ENCODE measurements around the gene TTC27. TPM values are rescaled to one million over a fixed set of nuclear protein-coding genes. Genes with fewer than 3 reads are reported as not detected.
"Not testable (repeated sequence)": the region's sequence is repeated elsewhere in the genome, so short reads cannot be mapped to it uniquely, and the experiment has no call there.

The TTC27 gene
- polyA plus RNA-seq (ENCODE audit: insufficient read length in 10 of 10) = 10 to 100 TPM; 12.7 to 20.4 (median 16.7) TPM
- long read RNA-seq, donor 1, partial matches to known transcripts = 0 of 4 reads
- long read RNA-seq, donor 1, other reads (novel, unspliced or antisense) = 0 of 4 reads
- long read RNA-seq, donor 2, partial matches to known transcripts = 0 of 1 reads
- long read RNA-seq, donor 2, other reads (novel, unspliced or antisense) = 0 of 1 reads
- long read RNA-seq, donor 3 = 0 reads
- long read RNA-seq, donor 4 = 0 reads
- long read RNA-seq, donor 5, partial matches to known transcripts = 0 of 2 reads
- long read RNA-seq, donor 5, other reads (novel, unspliced or antisense) = 0 of 2 reads
- long read RNA-seq, donor 6 = 0 reads
- long read RNA-seq, donor 7 = 0 reads
- long read RNA-seq, donor 8 = 0 reads
- long read RNA-seq, donor 9, partial matches to known transcripts = 0 of 1 reads
- long read RNA-seq, donor 9, other reads (novel, unspliced or antisense) = 0 of 1 reads

- peak; percentile 95 to 97 (median 95) for DNase-seq
Measured at GRCh38 chr2:32627814-32628579, at the start of gene TTC27. TSS of gene TTC27 (plus strand) at chr2:32628050. CDS start at chr2:32628293, 243 bp downstream.

GRCh38 chr2:32591669-32592463 is 36.0 kb upstream of the TTC27 start:
- DNase-seq = no peak

- no peak for DNase-seq
Measured at GRCh38 chr2:32594573-32594972, 33.3 kb upstream of the TTC27 start.

GRCh38 chr2:32611366-32611765 is 16.5 kb upstream of the TTC27 start:
- no peak for DNase-seq

- DNase-seq = no peak
Measured at GRCh38 chr2:32611771-32612170, 16.1 kb upstream of the TTC27 start.

GRCh38 chr2:32614084-32614483 is 13.8 kb upstream of the TTC27 start:
- no peak for DNase-seq

GRCh38 chr2:32617599-32618189 is 10.2 kb upstream of the TTC27 start:
- DNase-seq = no peak

GRCh38 chr2:32622570-32623310 is 5.1 kb upstream of the TTC27 start:
- peak in 1 of 3 donors; percentile 16 for DNase-seq

GRCh38 chr2:32623311-32623706 is 4.5 kb upstream of the TTC27 start:
- DNase-seq = no peak

GRCh38 chr2:32624812-32625211 is 3.0 kb upstream of the TTC27 start:
- DNase-seq = no peak

- DNase-seq = no peak
Measured at GRCh38 chr2:32626639-32627221, 1.1 kb upstream of the TTC27 start.

- peak in 2 of 3 donors; percentile 48 for DNase-seq
Measured at GRCh38 chr2:32627441-32627813, 423 bp upstream of the TTC27 start.

- peak in 1 of 3 donors; percentile 31 for DNase-seq
Measured at GRCh38 chr2:32632089-32632488, 4.2 kb downstream of the TTC27 start.

GRCh38 chr2:32633040-32633439 is 5.2 kb downstream of the TTC27 start:
- no peak for DNase-seq

GRCh38 chr2:32638548-32638947 is 10.7 kb downstream of the TTC27 start:
- DNase-seq = not testable (repeated sequence)

GRCh38 chr2:32641180-32641579 is 13.3 kb downstream of the TTC27 start:
- no peak for DNase-seq

GRCh38 chr2:32647180-32647651 is 19.4 kb downstream of the TTC27 start:
- DNase-seq = peak; percentile 50 to 82 (median 75)

- DNase-seq = peak; percentile 3 to 27 (median 11)
Measured at GRCh38 chr2:32652555-32653209, 24.8 kb downstream of the TTC27 start.

GRCh38 chr2:32656069-32656468 is 28.2 kb downstream of the TTC27 start:
- no peak for DNase-seq

GRCh38 chr2:32663864-32664263 is 36.0 kb downstream of the TTC27 start:
- DNase-seq = no peak

Measured in muscle of back (tissue), 13 donors.